Measurements from ENCODE around the gene G6PD. TPM values are rescaled to one million over a fixed set of nuclear protein-coding genes. Genes with fewer than 3 reads are reported as not detected.

Gene G6PD
- total RNA-seq, 1 donor from 2014 or later, result 57.9 TPM

- TF ChIP-seq, protein P1, sequence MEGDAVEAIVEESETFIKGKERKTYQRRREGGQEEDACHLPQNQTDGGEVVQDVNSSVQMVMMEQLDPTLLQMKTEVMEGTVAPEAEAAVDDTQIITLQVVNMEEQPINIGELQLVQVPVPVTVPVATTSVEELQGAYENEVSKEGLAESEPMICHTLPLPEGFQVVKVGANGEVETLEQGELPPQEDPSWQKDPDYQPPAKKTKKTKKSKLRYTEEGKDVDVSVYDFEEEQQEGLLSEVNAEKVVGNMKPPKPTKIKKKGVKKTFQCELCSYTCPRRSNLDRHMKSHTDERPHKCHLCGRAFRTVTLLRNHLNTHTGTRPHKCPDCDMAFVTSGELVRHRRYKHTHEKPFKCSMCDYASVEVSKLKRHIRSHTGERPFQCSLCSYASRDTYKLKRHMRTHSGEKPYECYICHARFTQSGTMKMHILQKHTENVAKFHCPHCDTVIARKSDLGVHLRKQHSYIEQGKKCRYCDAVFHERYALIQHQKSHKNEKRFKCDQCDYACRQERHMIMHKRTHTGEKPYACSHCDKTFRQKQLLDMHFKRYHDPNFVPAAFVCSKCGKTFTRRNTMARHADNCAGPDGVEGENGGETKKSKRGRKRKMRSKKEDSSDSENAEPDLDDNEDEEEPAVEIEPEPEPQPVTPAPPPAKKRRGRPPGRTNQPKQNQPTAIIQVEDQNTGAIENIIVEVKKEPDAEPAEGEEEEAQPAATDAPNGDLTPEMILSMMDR (conservative IDR thresholded peaks at IDR 0.05), result no peak
- H3K27me3 Mint-ChIP-seq, result no peaks in the 10 kb centered on the region
- no peaks in the 10 kb centered on the region for H3K9me3 Mint-ChIP-seq
- no peak for DNase-seq (ENCODE audit: extremely low spot score, unreplicated experiment)
- no peaks in the 10 kb centered on the region for H3K36me3 Mint-ChIP-seq
- H3K4me1 Mint-ChIP-seq (ENCODE audit: unreplicated experiment), result peaks cover 11% of the 10 kb centered on the region
- no peak overlapping the region for H3K4me3 Mint-ChIP-seq
- H3K27ac Mint-ChIP-seq, result no peak overlapping the region
Measured at GRCh38 chrX:154519389-154519788, 27.3 kb downstream of the G6PD start.

DNA sequence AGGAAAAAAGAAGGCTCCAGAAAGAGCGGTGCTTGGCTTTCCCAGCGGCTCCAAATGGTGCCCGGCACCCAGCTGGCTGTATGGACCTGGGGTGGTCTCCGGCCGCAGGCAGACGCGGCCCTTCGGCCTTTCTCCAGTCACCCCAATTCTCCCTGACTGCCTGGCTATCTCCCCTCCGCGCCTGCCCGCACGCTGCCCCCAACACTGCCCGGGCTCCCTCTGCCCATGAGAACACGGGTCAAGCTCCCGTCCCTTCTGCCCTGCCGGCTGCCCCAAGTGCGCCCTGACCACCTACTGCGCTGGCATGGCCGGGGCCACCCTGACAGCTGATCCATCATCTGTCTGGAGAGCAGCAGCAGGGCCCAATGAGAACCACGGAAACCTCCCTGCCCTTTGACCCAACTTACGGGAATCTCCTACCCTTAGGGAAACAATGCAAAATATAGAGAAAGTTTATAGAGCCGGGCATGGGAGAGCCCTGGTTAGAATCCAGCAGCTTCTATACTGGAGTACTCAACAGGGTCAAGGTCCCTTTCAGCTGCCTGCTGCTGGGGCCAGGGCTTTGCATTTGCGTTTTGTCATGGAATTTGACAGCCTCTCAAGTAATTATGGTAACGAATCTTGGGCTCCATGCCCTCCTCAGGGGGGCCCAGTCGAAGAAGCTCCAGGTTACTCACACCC is 29.4 kb downstream of the G6PD start:
- TF ChIP-seq, protein P1 (conservative IDR thresholded peaks at IDR 0.05), result no peak
- H3K4me3 Mint-ChIP-seq, result peak overlapping the region; percentile 88
- no peaks in the 10 kb centered on the region for H3K27me3 Mint-ChIP-seq
- H3K27ac Mint-ChIP-seq, result peak overlapping the region; percentile 96
- no peak for DNase-seq (ENCODE audit: extremely low spot score, unreplicated experiment)
- peaks cover 5% of the 10 kb centered on the region for H3K36me3 Mint-ChIP-seq
- H3K9me3 Mint-ChIP-seq, result peaks cover 6% of the 10 kb centered on the region
- peaks cover 11% of the 10 kb centered on the region for H3K4me1 Mint-ChIP-seq (ENCODE audit: unreplicated experiment)

GRCh38 chrX:154516656-154517100 is 30.0 kb downstream of the G6PD start:
- Mint-ChIP-seq H3K36me3 (peaks cover 5% of the 10 kb centered on the region), H3K27ac (peak overlapping the region; percentile 96), H3K4me3 (peak overlapping the region; percentile 88), H3K4me1 (ENCODE audit: unreplicated experiment) (peaks cover 11% of the 10 kb centered on the region), H3K9me3 (peaks cover 6% of the 10 kb centered on the region), H3K27me3 (no peaks in the 10 kb centered on the region)
- TF ChIP-seq, protein P1 (conservative IDR thresholded peaks at IDR 0.05), result no peak
- DNase-seq (ENCODE audit: extremely low spot score, unreplicated experiment), result no peak

- Mint-ChIP-seq H3K27ac (peak within 1 kb of the TSS; percentile 96), H3K27me3 (no peaks in the 10 kb centered on the region), H3K36me3 (peaks cover 5% of the 10 kb centered on the region), H3K4me3 (peak within 1 kb of the TSS; percentile 88), H3K9me3 (peaks cover 6% of the 10 kb centered on the region), H3K4me1 (ENCODE audit: unreplicated experiment) (peaks cover 11% of the 10 kb centered on the region)
- TF ChIP-seq, protein P1 (conservative IDR thresholded peaks at IDR 0.05), result no peak
- DNase-seq (ENCODE audit: extremely low spot score, unreplicated experiment), result peak; percentile 91
Measured at GRCh38 chrX:154515966-154516655, 30.5 kb downstream of the G6PD start, which contains the start of gene FAM3A. Gene FAM3A, minus strand, starts transcription at chrX:154516232. Its CDS starts 460 bp downstream, at chrX:154515772.

DNA sequence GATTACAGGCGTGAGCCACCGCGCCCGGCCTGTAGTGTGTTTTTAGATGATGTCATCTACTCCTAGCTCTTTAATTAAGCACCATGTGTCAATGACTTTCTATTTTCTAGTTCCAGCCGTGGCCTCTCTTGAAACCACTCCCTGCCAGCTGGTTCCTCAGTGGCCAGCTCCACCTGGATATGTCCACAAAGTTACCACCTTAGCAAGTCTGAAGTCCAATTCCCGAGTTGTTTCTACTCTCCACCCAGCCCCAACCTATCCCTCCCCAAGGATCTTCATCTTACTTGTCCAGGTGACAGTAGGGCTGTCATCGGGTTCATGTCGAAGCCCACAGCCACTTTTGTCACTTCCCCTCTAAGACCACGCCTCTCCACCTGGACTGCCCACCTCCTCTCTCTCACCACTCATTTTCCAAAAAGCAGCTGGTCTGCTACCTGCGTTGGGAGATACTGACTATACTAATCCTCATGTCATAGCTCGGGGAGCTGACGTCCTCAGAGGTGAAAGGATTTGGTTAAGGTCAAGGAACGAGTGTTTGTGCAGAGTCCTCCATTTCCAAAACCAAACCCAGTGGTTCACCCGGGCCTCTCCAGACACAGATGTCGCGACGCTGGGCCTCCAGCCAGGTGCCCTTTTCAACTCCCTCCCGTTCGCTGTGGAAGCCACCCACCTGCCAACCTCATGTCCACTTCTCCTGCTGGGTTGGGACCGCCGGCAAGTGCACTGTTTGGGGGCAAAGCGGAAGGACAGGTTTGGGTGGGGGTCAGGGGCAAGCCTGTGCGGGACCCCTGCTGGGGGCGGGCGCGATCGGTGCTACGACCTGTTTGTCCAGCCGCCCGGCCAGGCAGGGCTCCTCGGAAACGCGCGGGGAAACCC is 31.3 kb downstream of the G6PD start:
- Mint-ChIP-seq H3K36me3 (peaks cover 5% of the 10 kb centered on the region), H3K4me1 (ENCODE audit: unreplicated experiment) (peaks cover 11% of the 10 kb centered on the region), H3K27ac (peak overlapping the region; percentile 83), H3K4me3 (peak overlapping the region; percentile 87), H3K27me3 (no peaks in the 10 kb centered on the region), H3K9me3 (peaks cover 6% of the 10 kb centered on the region)
- TF ChIP-seq, protein P1 (conservative IDR thresholded peaks at IDR 0.05), result no peak
- DNase-seq (ENCODE audit: extremely low spot score, unreplicated experiment), result no peak
